Activated CD8-positive, alpha-beta memory T cell treated with anti-CD3 and anti-CD28 coated beads for 1 hour (primary cell): Measurements from ENCODE around the gene RGS17.
"Not testable (repeated sequence)": the region's sequence is repeated elsewhere in the genome, so short reads cannot be mapped to it uniquely, and the experiment has no call there.

Experiments
- DNase-seq, 2 donors: peaks; one replicate each; pipeline ENCODE4 v3.0.0-alpha.2; 2020; ENCODE audit warnings: low read depth in 1 of 2; ENCODE audit errors: extremely low read depth in 1 of 2

The RGS17 gene

DNA sequence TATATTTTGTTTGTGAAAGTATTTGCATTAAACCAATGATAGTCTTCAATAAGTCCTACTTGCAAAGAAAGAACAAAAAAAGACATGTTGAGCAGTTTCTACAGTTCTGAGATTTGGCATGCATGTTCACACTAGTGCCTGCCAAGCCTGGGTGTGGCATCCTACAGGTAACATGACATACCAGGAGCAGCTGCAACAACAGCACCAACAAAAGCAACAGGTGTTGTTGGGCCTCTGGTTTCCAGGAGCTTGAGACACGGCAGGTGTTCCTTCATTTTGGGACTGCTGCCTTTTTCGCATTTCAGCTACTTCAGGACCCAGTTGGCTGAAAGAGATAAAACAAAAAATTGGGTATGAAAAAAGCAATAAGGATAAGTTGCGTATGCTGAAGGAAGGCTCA, 87.4 kb downstream of the RGS17 start:
- no peak for DNase-seq

DNA sequence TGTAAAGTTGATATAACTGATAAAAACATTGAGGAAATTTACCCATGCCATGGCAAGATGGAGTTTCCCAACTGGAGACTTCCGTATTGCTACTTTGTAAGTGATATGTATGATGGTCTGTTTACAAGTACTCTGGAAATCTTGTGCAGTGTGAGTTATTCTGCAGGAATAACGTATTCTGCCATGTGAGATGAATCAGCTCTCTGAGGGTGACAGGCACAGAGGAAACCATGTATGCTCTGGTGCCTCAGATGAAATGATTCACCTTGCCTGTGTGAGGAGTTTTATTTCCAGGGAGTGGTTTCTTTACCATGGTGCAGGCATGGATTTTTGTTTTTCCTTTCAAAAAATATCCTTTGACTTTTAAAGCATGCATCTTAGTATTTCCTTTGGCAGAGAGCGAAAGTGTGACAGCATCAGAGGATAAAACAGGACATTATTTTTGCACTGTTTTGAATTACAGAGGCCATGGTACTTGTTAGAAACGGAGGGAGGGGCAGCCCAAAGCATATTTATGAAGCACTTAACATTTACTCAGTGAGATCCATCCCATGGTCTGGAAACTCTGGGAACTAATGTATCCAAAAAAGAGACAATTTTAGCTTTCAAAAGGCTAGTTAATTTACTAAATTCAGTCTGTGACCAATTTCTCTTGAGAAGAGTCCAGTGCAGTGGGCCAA, 92.6 kb downstream of the RGS17 start:
- DNase-seq, result no peak

DNA sequence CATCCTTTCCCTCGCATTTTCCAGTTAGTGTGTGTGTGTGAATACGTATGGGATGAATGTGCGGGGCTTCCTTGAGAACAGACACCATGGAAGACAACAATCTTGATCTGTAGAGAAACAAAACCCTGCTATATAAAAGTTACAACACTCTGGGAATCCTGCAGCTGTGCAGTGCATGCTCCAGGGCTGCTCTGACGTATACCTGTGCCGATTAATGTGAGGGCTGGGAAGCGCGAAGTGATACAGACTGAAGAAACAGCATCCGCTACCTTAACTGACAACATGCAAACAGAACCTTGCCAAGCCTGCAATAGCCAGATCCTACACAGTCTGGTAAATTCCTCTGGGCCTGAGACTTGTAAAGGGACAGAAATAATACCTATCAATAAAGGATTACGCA, 96.9 kb downstream of the RGS17 start:
- DNase-seq, result no peak

DNA sequence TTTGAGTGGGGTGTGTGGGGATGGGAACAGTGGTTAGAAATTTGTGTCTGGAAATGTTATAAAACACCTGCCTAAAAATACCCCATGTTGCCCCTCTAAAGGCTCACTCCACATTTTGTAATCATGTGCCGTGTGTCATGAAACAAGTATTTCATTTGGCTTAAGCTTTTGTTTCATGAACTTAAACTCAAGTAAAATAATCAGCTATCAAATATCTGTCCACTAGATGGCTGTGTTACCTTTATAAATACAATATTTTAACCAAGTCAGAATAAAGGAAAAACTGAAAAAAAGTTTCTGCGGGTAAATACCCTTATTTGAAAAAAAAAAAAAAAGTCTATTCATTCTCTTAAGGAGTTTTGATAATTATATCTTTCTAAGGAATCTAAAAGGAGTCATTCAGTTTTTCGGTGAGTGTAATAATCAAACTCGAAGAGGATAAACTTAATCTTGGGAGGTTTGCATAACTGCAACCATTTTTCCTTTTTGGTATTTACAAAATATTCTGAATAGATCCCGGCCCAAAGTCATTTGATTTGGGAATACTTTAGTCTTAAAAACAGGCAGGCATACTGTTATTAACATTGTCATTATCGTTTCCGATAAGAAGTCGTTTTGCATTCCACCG, 98.7 kb downstream of the RGS17 start:
- no peak for DNase-seq

DNA sequence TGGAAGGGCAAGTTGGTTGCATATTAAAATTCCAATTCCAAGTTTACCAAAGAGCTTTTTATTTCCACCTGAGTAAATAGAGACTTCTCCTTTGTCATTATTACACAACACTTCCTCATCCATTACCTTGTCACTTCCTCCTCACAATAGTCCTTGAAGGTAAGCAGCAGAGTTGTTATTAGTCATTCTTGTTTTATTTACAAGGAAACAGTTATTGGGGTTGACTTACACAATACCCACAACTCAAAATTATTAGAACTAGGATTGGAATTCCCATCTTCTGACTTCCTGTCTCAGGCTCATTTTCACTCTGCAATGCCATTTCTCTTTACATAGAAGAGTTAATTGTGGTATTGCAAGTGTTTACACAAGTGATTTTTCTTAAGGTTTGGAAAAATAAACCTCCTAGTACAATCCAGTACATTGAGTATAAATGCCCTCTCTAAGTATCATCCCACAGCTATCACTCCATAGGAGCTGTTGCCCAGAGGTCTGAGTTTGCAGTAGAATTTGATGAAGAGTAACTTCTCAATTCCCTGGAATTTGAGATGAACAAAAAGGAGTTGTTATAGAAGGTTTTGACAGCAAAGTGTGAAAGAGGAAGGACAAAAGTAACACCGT, 99.6 kb downstream of the RGS17 start:
- DNase-seq, result no peak

DNA sequence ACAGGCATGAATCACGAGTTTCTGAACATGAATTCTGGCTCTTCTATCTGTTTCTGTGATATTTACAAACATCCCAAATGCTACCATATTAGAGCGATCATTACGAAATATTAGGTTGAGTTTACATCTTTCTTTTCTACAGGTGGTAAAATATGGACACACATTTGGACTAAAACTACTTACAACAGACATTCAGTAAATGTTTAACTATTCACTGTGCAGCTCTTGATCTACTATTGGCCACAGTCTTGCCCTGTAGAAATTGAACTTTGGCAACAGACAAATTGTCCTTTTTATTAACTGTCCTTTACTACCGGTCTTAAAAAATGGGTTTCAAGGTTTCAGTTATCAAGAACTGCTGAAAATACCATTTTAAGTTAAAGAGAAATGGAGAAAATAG, 102.1 kb downstream of the RGS17 start:
- DNase-seq, result no peak

DNA sequence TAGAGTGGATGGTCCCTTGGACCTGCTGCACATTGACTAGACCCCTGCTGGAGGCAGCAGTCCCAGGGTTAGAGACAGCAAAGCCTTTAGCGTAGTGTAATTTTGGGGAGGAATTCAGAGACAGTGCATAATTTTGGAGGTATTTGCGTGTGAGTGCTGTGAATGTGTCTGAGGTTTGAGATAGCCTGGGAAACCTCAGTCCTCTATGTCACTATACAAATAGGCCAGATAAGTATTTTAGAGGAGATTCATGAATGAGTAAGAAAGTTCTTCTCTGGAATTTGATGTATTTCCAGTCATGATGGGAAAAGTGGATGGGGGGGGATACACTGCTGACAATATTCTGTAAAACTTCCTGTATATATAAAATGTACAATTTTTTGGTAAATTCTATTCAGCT, 102.8 kb downstream of the RGS17 start:
- no peak for DNase-seq

DNA sequence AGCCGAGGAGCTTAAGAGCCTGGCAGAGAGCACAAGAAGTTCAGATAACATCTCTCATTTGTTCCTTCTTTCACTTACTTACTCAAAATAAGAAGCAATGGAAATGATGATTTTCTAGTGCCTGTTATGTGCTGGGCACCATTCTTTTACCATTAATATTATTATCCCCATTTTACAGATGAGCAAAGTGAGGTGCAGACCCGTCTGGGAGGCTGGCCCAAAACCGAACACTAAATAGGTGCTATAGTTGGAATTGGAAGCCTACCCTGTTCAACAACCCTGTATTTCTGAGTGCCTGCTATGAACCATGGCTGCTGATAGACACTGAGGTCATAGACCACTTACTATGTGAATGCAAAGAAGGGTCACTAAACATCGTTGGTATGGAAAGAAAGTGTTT, 103.6 kb downstream of the RGS17 start:
- DNase-seq, result no peak

DNA sequence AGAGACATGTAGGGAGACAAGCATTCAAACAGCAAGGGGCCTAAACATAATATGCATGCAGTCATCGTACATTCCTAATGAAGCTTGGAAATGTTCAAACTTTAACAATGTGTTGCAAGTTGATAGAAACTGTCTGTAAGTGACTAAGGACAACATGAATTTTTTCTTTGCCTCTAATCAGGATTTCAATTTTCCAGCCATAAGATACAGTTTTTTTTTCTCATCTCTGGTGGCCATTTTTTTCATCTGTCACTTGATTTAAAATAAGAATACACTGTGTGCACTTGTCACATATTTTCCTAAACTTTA, 106.4 kb downstream of the RGS17 start:
- DNase-seq, result no peak

DNA sequence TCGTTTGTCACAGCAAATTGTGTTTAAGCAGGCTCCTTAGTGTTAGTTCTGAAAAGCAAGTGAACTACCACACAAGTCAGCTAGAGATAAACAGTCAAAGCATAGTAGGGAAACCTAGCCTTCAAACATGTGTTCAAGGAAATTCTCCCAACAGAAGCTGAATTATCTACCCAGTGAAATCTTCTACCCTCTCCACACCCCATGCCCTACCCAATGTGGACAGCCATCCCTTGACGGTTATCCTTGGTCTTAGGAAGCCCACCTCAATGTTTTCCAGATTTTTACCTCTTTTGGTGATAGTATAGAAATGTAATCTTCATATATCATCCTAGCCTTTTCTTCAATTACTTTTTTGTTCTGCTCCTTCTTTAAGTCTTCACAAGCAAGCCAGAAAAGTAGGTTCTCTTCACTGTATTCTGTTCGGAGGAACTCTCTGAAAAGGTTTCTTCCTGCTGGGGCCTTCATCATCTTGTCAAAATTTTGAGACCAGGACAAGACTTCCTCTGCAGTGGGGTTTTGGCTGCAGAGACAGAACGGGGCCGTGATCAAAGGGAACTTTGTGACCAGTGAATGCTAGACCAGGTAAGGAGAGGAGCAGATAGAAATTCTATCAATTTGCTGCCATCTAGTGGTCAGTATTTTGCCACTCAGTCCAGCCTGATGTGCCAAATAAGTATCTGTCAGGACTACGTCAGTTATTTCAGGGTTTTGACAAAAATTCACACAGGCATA, 106.9 kb downstream of the RGS17 start:
- DNase-seq, result no peak

DNA sequence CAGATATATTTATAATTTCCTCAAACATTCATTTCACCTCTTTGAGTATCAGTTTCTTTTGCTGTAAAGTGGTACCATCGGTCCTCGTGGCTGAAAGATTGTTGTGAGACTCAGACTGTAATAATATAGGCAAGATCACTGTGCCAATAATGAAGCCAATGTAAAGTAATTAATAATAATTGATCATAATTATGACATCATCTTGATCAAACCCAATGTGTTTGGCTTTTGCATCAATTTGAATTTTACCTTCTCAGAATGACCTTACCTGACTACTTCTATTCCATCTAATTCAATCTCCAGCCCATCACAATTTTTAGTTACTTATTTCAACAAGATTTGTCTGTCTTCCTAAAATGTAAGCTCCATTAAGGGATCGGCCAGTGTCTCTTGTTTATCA, 112.7 kb downstream of the RGS17 start:
- no peak for DNase-seq

DNA sequence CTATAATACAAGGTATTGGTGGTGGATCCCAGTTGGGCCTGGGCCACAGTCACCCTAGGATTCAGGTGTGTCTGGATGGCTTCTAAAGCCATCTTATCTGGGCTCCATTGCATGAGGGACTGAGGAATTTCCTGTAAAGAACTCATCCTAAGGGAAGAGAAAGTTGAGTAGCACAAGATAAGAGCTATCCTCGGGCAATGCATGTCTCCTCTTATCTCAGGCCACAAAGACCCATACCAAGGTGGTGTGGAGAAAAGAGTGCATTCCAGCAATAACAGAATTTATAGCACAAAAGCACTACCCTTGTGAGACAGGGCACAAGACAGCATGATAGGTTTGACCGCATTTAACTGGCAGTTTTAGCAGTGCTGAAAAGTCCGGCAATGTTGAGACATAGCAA, 114.2 kb downstream of the RGS17 start:
- no peak for DNase-seq

DNA sequence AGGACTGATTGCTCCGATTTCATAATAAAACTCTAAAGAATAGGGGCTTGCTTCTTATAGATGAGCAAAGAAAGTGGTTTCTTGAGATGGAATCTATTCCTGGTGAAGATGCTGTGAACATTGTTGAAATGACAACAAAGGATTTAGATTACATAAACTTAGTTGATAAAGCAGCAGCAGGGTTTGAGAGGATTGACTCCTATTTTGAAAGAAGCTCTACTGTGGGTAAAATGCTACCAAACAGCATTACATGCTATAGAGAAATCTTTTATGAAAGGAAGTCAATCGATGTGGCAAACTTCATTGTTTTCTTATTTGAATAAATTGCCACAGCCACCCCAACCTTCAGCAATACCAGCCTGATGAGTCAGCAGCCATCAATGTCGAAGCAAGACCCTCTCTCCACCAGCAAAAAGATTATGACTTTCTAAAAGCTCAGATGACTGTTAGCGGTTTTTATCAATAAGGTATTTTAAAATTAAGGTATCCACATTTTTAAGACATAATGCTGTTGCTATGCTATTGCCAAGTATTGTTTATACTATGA, 115.9 kb downstream of the RGS17 start:
- DNase-seq, result no peak

DNA sequence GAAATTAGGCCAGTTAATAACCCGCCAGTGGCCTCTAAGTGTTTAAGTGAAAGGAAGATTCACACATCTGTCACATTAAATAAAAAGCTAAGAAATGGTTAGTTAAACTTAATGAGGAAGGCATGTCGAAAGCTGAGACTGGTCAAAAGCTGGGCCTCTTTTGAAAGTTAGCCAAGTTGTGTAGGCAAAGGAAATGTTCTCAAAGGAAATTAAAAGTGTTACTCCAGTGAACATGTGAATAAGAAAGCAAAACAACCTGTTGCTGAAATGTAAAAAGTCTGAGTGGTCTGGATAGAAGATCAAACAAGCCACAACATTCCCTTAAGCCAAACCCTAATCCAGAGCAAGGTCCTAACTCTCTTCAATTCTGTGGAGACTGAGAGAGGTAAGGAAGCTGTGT, 117.6 kb downstream of the RGS17 start:
- no peak for DNase-seq

DNA sequence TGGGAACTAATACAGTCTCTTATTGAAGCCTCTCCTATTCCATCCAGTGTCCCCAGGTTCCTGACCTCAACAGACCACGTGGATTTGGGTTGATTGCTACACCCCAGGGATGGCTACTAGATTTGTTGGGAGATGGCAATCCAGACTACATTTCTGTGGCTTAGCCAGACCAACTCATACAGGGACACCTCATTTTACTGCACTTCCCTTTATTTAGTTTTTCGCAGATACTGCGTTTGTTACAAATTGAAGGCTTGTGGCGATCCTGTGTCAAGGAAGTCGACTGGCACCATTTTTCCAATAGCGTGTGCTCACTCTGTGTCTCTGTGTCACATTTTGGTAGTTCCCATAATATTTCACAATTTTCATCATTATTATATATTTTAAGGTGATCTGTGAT, 118.2 kb downstream of the RGS17 start:
- DNase-seq, result no peak

DNA sequence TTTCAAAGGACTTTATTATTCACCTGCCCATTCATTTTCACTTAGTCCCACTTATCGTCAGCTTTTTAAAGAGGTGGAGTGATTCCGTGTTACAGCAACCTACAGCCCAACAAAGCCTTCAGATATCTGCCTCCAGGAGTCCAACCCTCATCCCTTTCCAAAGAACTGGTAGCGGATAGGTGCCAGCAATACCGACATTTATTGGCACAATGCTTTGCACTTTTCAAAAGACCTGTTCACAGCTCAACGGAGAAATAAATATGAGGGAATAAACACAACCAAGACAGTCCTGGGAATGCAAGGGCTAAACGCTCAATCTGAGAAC, 127.8 kb downstream of the RGS17 start:
- no peak for DNase-seq

DNA sequence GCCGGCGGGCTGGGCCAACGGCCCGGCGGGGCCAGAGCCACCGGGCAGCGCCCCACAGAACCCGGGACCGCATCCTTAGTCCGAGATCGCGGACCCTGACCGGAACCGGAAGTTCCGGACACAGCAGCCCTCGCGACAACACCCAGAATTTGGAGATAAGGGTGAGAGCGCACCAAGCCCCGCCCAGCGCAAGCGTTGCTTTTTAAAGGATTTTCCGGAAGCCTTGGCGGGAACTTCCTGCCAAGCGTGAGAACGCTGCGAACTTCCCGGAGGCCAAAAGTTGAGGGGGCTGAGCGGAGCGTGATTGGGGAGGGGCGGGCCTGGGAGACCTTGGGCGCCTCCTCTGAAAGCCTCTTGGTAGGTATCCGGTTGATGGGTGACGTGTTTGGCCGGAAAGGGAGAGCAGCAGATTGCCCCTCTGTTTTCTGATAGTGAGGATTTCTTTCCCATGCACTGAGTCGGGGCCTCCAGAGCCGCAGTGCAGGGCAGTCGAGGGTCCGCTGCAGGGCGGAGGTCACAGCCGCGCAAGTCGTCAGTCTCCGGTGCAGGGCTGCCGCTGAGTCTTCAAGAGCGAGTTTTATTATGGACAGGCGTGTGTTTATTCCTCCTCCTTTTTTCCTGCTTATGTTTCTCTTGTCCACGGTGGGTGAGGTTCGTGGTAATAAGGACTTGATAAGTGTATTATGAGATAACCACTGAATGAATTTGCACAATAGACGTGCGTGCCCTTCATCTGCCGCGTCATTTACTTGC, 128.3 kb downstream of the RGS17 start, which contains the start of gene MTRF1L:
Gene MTRF1L, minus strand, starts transcription at position 97 of the 753 bp plus-strand sequence. Its CDS starts 24 bp downstream, at position 73.
- peak; percentile 65 to 69 for DNase-seq

DNA sequence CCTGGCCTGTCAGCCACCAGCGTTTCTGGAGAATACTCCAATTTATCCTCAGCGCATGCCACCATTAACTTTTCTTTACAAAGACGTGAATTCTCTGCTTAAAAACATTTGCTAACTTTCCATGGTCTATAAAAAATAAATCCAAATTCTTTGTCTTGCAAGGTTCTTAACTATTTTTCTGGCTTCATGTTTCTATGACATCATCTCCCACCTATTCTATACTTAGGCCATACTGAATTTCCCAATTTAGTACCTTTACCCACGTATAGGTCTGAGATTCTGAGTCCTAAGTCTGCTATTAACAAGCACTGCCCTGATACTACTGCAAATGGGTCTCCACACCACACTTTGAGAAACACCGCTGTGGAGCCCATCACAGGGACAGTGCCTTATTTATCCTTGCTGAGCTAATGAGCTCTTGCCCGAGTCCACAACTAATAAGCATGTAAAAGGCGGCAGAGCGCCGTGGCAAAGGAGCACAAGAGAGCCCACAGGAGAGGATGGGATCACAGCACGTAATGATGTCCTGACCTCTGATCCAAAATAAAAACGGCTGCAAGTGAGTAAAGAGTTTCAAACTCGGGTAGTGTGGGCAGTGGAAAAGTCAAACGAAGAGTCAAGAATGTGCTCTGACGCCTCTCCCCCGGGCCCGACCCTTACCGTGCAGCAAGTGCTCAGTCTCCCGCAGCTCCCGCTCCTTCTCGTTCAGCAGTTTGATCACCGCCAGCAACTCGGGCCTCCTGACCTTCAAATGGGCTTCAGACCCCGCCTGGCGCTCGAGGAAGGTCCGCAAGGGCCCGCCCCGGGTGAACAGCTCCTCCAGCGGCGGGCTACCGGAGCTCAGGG, 129.1 kb downstream of the RGS17 start:
- DNase-seq, result no peak

DNA sequence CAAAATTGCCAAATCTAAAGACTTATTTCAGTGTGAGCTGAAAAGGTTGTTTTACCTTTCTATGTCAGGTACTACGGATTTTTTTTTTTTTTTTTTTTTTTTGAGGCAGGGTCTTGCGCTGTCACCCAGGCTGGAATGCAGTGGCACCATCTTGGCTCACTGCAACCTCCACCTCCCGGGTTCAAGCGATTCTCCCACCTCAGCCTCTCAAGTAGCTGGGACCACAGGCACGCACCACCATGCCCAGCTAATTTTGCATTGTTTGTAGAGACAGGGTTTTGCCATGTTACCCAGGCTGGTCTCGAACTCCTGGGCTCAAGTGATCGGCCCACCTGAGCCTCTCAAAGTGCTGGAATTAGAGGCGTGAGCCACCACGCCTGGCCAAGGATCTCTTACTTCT, 130.3 kb downstream of the RGS17 start:
- DNase-seq, result not testable (repeated sequence)

DNA sequence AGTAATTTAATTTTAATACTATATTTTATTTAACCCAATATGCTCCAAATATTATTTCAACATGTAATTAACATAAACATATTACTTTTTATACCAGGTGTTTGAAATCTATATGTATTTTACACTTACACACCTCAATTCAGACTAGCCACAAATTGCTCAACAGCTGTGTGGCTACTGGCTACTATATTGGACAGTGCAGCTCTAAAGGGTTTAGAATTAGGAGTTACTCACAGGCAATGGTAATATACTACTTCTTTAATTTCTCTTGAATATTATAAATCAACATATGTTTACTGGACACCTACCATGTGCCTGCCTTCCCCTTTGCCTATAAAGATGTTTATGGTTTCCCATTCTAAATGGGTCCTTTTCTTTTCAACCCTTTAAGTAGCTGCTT, 130.8 kb downstream of the RGS17 start:
- DNase-seq, result no peak
